NCI-H748 (cell line): ENCODE results near the gene RAB6B.
"Not testable (repeated sequence)": the region's sequence is repeated elsewhere in the genome, so short reads cannot be mapped to it uniquely, and the experiment has no call there.

ENCODE experiments used
- DNase-seq: peaks from one replicate; lab custom pipeline; 2025; ENCODE audit not compliant: unreplicated experiment; lab: John Stamatoyannopoulos, UW

RAB6B gene

GRCh38 chr3:133820889-133821675 lies 74.6 kb downstream of the RAB6B start:
- no peak for DNase-seq

GRCh38 chr3:133820129-133820528 lies 75.6 kb downstream of the RAB6B start:
- DNase-seq, result no peak

- no peak for DNase-seq
These were observed 80.3 kb downstream of the RAB6B start for GRCh38 chr3:133815386-133815785.

GRCh38 chr3:133812872-133813271 lies 82.8 kb downstream of the RAB6B start:
- DNase-seq, result no peak

GRCh38 chr3:133805702-133806475 lies 89.8 kb downstream of the RAB6B start, which contains the start of gene SRPRB:
Gene SRPRB, plus strand, starts transcription at chr3:133805815. Its CDS starts 34 bp downstream, at chr3:133805849.
- DNase-seq, result peak; percentile 89

GRCh38 chr3:133805384-133805701 lies 90.3 kb downstream of the RAB6B start:
- no peak for DNase-seq

- DNase-seq, result peak; percentile 25
These were observed 90.8 kb downstream of the RAB6B start for GRCh38 chr3:133804896-133805295.

- DNase-seq, result no peak
These were observed 92.2 kb downstream of the RAB6B start for GRCh38 chr3:133803469-133803868.

- DNase-seq, result no peak
These were observed 95.7 kb downstream of the RAB6B start for GRCh38 chr3:133799794-133800585.

- no peak for DNase-seq
These were observed 98.1 kb downstream of the RAB6B start for GRCh38 chr3:133797396-133798105.

- DNase-seq, result peak; percentile 4
These were observed 103.4 kb downstream of the RAB6B start for GRCh38 chr3:133792171-133792763.

GRCh38 chr3:133788024-133788423 lies 107.7 kb downstream of the RAB6B start:
- no peak for DNase-seq

GRCh38 chr3:133783762-133784161 lies 111.9 kb downstream of the RAB6B start:
- no peak for DNase-seq

- DNase-seq, result no peak
These were observed 113.2 kb downstream of the RAB6B start for GRCh38 chr3:133782454-133782853.

GRCh38 chr3:133781570-133781969 lies 114.1 kb downstream of the RAB6B start:
- no peak for DNase-seq

GRCh38 chr3:133780756-133781155 lies 114.9 kb downstream of the RAB6B start:
- DNase-seq, result not testable (repeated sequence)

GRCh38 chr3:133779626-133780203 lies 116.0 kb downstream of the RAB6B start:
- no peak for DNase-seq

- no peak for DNase-seq
These were observed 117.7 kb downstream of the RAB6B start for GRCh38 chr3:133777807-133778568.

- DNase-seq, result no peak
These were observed 118.8 kb downstream of the RAB6B start for GRCh38 chr3:133776794-133777438.
